Lower lobe of right lung (tissue), 2 donors: Measurements from ENCODE around the gene CC2D2A. TPM values are rescaled to one million over a fixed set of nuclear protein-coding genes. Genes with fewer than 3 reads are reported as not detected.
A peak's percentile ranks its signal among the peaks of the same experiment; 100 is the strongest.

Experiments
- ATAC-seq, 2 donors: fragments of 200-7000 bp; cut with Tn5 transposase; one replicate each; pipeline ENCODE4 v1.9.1; 2020 to 2022; ENCODE audit warnings: mild to moderate bottlenecking in 2 of 2, moderate library complexity in 2 of 2
- DNase-seq: peaks from one replicate; pipeline ENCODE4 v3.0.0-alpha.2; 2020
- H3K27ac ChIP-seq: fragments of 200-600 bp; one replicate; pipeline ENCODE4 v1.8.0; 2022
- H3K27me3 ChIP-seq: fragments of 200-600 bp; one replicate; pipeline ENCODE4 v1.8.0; 2022; ENCODE audit warnings: low read depth
- H3K36me3 ChIP-seq: fragments of 200-600 bp; one replicate; pipeline ENCODE4 v1.8.0; 2022; ENCODE audit warnings: mild to moderate bottlenecking
- H3K4me1 ChIP-seq: fragments of 200-600 bp; one replicate; pipeline ENCODE4 v1.8.0; 2022
- H3K4me3 ChIP-seq: fragments of 200-600 bp; one replicate; pipeline ENCODE4 v1.8.0; 2022; ENCODE audit warnings: mild to moderate bottlenecking
- H3K9me3 ChIP-seq: fragments of 200-600 bp; one replicate; pipeline ENCODE4 v1.8.0; 2022
- intact Hi-C: fragments of 100-400 bp; cut with DNase I; formaldehyde crosslinking; loops from one replicate; pipeline ENCODE4 v1.11.0; 2022
- total RNA-seq: library from RNA; stranded (reverse); fragmentation: NEBNext Ultra II Directional; extraction: Animal tissue kit (Norgen Biotek cat#: 25700); gene quantifications from one replicate; pipeline ENCODE4 v1.2.1, GENCODE V29; 2021
- TF ChIP-seq, protein P1 (sequence below): fragments of 200-600 bp; IDR thresholded peaks from one replicate; pipeline ENCODE4 v1.8.0; 2022; ENCODE audit warnings: antibody characterized with exemption, mild to moderate bottlenecking
- donor health status: DM: no; HTN: yes; CAD: no; lungs with severe emphysema.

Gene CC2D2A
- total RNA-seq, 1 donor from 2014 or later: 21.2 TPM

DNA sequence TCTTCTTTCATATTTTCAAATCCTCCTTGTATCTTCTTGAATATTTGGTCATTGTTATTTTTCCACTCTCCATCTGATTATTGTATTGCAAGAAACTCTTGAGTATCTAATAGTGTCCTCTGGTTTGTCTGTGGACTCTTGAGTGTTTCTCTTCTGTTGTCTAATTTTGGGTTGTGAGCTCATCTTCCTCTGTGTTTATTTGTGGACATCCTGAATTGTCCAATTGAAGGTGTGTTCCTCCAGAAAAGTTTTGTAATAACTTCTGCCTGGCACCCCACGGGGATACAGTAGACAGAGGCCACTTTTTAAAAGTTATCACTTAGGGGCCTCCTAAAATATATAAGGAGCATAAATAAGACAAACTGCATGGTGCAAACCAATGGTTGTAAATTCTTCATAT lies 3.1 kb upstream of the CC2D2A start:
- TF ChIP-seq, protein P1, sequence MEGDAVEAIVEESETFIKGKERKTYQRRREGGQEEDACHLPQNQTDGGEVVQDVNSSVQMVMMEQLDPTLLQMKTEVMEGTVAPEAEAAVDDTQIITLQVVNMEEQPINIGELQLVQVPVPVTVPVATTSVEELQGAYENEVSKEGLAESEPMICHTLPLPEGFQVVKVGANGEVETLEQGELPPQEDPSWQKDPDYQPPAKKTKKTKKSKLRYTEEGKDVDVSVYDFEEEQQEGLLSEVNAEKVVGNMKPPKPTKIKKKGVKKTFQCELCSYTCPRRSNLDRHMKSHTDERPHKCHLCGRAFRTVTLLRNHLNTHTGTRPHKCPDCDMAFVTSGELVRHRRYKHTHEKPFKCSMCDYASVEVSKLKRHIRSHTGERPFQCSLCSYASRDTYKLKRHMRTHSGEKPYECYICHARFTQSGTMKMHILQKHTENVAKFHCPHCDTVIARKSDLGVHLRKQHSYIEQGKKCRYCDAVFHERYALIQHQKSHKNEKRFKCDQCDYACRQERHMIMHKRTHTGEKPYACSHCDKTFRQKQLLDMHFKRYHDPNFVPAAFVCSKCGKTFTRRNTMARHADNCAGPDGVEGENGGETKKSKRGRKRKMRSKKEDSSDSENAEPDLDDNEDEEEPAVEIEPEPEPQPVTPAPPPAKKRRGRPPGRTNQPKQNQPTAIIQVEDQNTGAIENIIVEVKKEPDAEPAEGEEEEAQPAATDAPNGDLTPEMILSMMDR: no peak
- Histone ChIP-seq H3K4me1 (peaks cover 6% of the 10 kb centered on the region), H3K4me3 (no peak overlapping the region), H3K9me3 (no peaks in the 10 kb centered on the region), H3K36me3 (no peaks in the 10 kb centered on the region), H3K27ac (no peak overlapping the region), H3K27me3 (no peaks in the 10 kb centered on the region)
- intact Hi-C loops: no loop called here
- ATAC-seq: no peak
- no peak for DNase-seq

DNA sequence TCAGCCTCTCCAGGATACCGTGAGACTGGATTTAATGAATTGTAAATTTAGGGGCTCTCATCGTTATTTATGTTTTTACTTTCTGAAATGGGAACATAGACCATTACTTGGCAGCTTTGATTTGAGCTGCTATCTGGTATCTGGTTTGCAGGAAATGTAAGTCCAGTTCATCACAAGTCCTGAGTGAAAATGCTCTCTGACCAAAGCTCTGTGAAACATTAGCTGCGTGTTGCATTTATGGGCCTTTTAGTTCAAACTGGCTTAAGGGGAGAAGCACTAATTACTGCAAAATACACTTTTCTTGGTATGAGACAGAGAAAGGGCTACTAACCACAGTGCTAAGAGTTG lies 420 bp downstream of the CC2D2A start:
- no peaks in the 10 kb centered on the region for H3K27me3 ChIP-seq
- ATAC-seq: no peak
- peak overlapping the region; percentile 60 for H3K4me3 ChIP-seq
- intact Hi-C loops: no loop called here
- DNase-seq: no peak
- peaks cover 6% of the 10 kb centered on the region for H3K4me1 ChIP-seq
- peak overlapping the region; percentile 39 for H3K27ac ChIP-seq
- no peaks in the 10 kb centered on the region for H3K9me3 ChIP-seq
- no peaks in the 10 kb centered on the region for H3K36me3 ChIP-seq
- TF ChIP-seq, protein P1: no peak

DNA sequence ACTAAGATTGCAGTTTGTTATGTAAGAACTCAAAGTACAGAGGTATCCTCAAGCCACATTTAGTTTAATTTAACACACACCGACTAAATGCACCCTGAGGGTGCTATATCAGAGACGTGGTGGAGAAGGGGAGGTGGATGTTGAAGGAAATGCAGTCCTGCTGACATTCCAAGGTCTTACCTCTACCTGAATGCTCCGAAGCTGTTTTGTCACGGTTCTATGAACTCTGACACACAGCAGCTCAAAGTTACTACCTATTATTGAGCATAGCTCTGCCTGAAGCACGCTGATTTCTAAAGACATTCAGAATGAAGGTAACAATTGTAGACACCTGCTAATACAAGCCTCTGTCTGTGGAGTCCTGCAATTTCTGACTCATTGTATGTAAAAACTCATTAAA lies 6.7 kb downstream of the CC2D2A start:
- TF ChIP-seq, protein P1: no peak
- DNase-seq: no peak
- H3K4me1 ChIP-seq: no peaks in the 10 kb centered on the region
- intact Hi-C loops: no loop called here
- no peaks in the 10 kb centered on the region for H3K27me3 ChIP-seq
- H3K9me3 ChIP-seq: no peaks in the 10 kb centered on the region
- H3K27ac ChIP-seq: no peak overlapping the region
- peaks cover 15% of the 10 kb centered on the region for H3K36me3 ChIP-seq
- H3K4me3 ChIP-seq: no peak overlapping the region
- ATAC-seq: no peak

DNA sequence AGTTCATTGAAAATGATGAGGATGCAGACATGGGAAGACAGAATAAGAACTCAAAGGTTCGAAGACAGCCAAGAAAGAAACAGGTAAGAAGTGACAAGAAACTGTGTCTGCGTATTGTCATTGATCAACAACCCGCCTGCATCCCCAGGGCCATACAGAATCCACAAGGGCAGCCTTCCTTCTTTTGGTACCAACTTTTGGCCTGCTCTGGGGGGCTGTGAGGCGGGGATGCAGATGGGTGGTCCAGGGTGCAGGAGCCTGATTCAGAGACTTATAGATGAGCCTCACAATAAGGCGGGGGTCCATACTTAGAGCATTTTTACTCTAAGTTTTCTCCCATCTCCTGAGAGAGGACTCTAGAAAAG lies 9.0 kb downstream of the CC2D2A start:
- Histone ChIP-seq H3K4me1 (no peaks in the 10 kb centered on the region), H3K4me3 (no peak overlapping the region), H3K36me3 (peaks cover 21% of the 10 kb centered on the region), H3K27me3 (no peaks in the 10 kb centered on the region), H3K27ac (no peak overlapping the region), H3K9me3 (no peaks in the 10 kb centered on the region)
- DNase-seq (no peak), ATAC-seq (no peak)
- TF ChIP-seq, protein P1: no peak
- intact Hi-C loops: no loop called here

DNA sequence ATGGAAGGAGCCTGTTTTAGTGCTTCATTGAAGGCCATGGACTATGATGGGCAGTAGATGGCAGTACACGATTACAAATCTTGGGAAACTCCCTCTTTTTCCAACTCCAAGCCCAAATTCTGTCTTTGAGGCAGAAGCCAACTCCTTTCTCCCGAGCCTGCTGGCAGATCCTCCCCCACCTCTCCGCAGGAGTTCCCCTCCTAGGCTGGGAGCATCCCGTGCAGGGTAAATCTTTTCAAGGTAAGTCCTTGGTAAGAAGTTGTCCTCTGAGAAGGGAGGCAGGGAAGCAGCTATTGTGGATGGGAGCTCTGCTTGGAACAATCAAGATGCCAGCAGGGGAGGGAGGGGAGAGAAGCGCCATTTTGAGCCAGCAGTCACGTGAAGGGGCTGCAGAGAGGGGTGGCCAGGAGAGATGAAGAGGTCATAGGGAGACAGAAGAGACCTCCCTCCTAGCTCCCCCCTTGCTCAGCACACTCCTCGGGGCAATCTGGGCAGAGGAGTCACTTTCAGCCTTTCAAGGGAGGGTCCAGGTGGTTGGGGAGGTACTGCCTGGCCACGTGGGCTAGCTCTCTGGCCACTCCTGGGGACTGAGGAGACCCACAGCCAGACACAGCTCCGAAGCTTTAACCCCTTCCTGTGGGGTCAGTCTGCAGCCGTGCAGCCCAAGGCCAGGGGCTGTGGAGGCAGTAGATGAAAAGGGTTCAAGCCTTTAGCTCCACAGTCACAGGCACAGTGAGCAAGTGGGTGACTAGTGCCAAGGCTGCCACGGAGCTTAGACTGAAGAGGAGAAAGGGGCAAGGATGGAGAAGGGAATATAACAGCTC lies 9.6 kb downstream of the CC2D2A start:
- Histone ChIP-seq H3K27ac (peak overlapping the region; percentile 61), H3K36me3 (peaks cover 21% of the 10 kb centered on the region), H3K27me3 (no peaks in the 10 kb centered on the region), H3K4me3 (peak overlapping the region; percentile 50), H3K9me3 (no peaks in the 10 kb centered on the region), H3K4me1 (no peaks in the 10 kb centered on the region)
- DNase-seq (peak; percentile 43), ATAC-seq (peak; percentile 90 to 95)
- intact Hi-C loops: no loop called here
- TF ChIP-seq, protein P1: peak; percentile 65

DNA sequence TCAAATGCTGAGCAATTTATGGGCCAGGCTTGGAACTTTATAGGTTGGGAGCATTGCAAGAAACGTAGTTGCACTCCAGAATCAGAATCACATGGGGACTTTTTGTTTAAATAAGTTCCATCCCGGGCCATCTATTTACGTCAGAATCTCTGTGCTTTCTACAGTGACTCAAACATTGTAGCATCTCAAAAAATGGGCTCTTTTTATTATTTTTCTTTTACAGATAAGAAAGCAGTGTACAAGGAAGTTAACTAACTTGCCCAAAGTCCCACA lies 10.2 kb downstream of the CC2D2A start:
- Histone ChIP-seq H3K27me3 (no peaks in the 10 kb centered on the region), H3K9me3 (no peaks in the 10 kb centered on the region), H3K4me1 (no peaks in the 10 kb centered on the region), H3K4me3 (peak overlapping the region; percentile 50), H3K36me3 (peaks cover 21% of the 10 kb centered on the region), H3K27ac (peak overlapping the region; percentile 61)
- no peak for DNase-seq
- intact Hi-C loops: no loop called here
- TF ChIP-seq, protein P1: no peak
- no peak for ATAC-seq
